PC-3 (cell line): ENCODE results near the gene CXXC1.

Experiments
- CTCF ChIP-seq: fragments of 300-600 bp; sonication (generic); conservative IDR thresholded peaks from 2 replicates; pipeline ENCODE4 v1.5.1; 2017; ENCODE audit warnings: antibody characterized with exemption, low read depth, mild to moderate bottlenecking, low read length
- EZH2 ChIP-seq: fragments of 300-600 bp; sonication (generic); IDR thresholded peaks from one replicate; pipeline ENCODE4 v1.6.1; 2017; ENCODE audit warnings: antibody characterized with exemption, mild to moderate bottlenecking, low read length; ENCODE audit not compliant: unreplicated experiment
- EZH2phosphoT487 ChIP-seq: fragments of 300-600 bp; sonication (generic); IDR thresholded peaks from 2 replicates; pipeline ENCODE4 v1.6.1; 2018; ENCODE audit warnings: mild to moderate bottlenecking, antibody characterized with exemption, low read length, borderline replicate concordance

DNA sequence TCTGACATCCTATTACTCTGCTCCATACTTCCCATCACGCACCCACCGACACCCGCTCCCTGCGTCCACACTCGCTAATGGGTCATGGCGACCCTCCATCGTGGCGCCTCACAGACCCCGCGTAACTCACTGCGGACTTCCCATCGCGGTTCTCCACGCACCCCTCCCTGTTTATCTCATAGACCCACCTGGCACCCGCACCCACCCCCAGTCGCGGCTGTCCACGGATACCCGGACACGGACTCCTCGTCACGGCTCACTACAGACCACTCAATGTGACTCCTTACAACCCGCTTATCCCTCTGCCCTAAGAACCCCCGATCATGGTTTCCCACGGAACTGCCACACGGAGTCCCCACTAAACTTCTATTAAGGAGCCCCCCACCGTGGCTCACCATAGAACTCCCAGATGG is 458 bp downstream of the CXXC1 start:
- no peak for TF ChIP-seq CTCF
- TF ChIP-seq EZH2phosphoT487 = no peak
- TF ChIP-seq EZH2 = no peak
